BJ (cell line): ENCODE results near the gene CLDN19. TPM values are rescaled to one million over a fixed set of nuclear protein-coding genes. Genes with fewer than 3 reads are reported as not detected.

ENCODE experiments used
- CTCF ChIA-PET: fragments of 350-600 bp; formaldehyde crosslinking; extraction: SDS; loops from one replicate; lab custom pipeline; 2021; ENCODE audit warnings: antibody characterized with exemption, inconsistent platforms; lab: Yijun Ruan, JAX
- POLR2A ChIA-PET: fragments of 300-600 bp; sonication (Branson Sonifier 250); formaldehyde crosslinking; extraction: SDS; loops from one replicate; lab custom pipeline; 2021; ENCODE audit warnings: antibody characterized with exemption; lab: Charles Lee
- DNase-seq: peaks from one replicate; pipeline ENCODE4 v3.0.0-alpha.2; 2011; ENCODE audit warnings: low read depth
- H3K27me3 ChIP-seq: 2 replicates; pipeline ENCODE4 v1.6.0; 2011; ENCODE audit warnings: low read length; ENCODE audit not compliant: control insufficient read depth, insufficient read depth
- H3K36me3 ChIP-seq: 2 replicates; pipeline ENCODE4 v1.5.1; 2011; ENCODE audit warnings: low read length; ENCODE audit not compliant: control insufficient read depth, insufficient read depth
- H3K4me3 ChIP-seq: 2 replicates; pipeline ENCODE4 v1.5.1; 2011; ENCODE audit warnings: low read depth, mild to moderate bottlenecking, control low read depth, low read length
- CTCF ChIP-seq: IDR thresholded peaks from 2 replicates; pipeline ENCODE4 v1.5.1; 2011; ENCODE audit warnings: low read depth, mild to moderate bottlenecking, control low read depth, inconsistent platforms, low read length, moderate library complexity; ENCODE audit not compliant: insufficient read depth
- polyA plus RNA-seq: library from polyadenylated mRNA; depleted of rRNA; stranded (reverse); fragments of >200 nt; gene quantifications from 2 replicates; pipeline ENCODE4 v1.2.3, GENCODE V29; 2011

Gene CLDN19
- polyA plus RNA-seq, 1 experiment: not detected

DNA sequence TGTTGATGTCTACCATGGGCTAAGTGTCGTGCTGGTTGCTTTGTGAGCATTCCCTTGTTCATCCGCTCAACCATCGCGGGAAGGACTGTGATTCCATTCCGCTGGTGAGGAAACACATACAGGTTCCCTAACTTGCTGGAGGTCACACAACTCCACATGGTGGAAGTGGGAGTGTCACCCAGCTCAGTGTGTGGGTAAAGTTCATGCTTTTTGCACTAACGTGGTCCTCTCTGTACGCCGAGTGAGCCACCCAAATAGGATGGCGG lies 4.0 kb upstream of the CLDN19 start:
- no peak for TF ChIP-seq CTCF
- H3K4me3 ChIP-seq: no peak overlapping the region
- DNase-seq: no peak
- H3K27me3 ChIP-seq: no peaks in the 10 kb centered on the region
- CTCF ChIA-PET: interaction anchor here (3.1 kb wide), 1 partner anchor 8 kb away, joined by 28 read pairs; no protein-coding TSS in a partner anchor
- H3K36me3 ChIP-seq: peaks cover 25% of the 10 kb centered on the region
- POLR2A ChIA-PET: no interaction called here

DNA sequence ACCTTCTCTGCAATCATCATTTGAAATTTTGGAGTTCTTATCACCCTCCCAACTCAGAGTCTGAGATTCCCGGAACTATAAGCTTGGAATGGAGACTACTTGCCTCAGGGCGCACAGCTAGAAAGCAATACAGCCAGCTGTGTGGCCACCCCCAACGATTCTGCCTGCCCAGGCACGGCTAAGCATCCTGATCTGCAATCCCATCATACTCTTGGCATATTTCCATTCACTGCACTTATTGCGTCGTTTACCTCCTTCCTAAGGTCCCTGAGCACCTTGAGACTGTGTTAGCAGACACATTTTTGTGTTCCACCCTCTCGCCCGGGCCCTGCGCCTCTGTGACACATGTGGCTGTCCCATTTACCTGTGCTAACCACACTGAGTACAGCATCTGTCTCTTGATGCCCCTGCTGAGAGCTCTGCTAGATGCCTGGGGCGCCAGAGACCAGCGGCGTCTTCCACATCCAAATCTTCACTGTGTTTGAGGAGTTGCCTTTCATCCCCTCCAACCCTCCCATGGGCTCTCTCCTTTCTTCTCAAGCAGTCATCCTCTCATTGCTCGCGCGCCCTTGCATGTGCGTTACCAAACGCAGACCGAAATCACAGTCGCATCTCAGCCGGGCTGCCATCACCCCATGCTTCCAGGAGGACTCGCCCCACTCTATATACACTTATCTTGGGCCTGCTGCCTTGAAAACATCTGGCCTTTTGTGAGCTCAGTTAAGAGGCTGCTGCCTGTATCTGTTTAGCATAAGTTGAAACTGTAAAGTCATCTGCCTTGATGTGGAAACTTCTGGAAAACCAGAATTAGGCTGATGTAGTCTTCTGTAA lies 3.5 kb upstream of the CLDN19 start:
- CTCF ChIA-PET: interaction anchor here (1.0 kb wide), 1 partner anchor 60 kb away, joined by 3 read pairs; no protein-coding TSS in a partner anchor
- peaks cover 23% of the 10 kb centered on the region for H3K36me3 ChIP-seq
- TF ChIP-seq CTCF: no peak
- no peak for DNase-seq
- H3K27me3 ChIP-seq: no peaks in the 10 kb centered on the region
- no peak overlapping the region for H3K4me3 ChIP-seq
- POLR2A ChIA-PET: no interaction called here

GRCh38 chr1:42742617-42743316 lies 2.7 kb upstream of the CLDN19 start:
- CTCF ChIA-PET: interaction anchor here (0.7 to 1.0 kb wide), 2 partner anchors 60 to 68 kb away, joined by 3 to 4 read pairs; no protein-coding TSS in a partner anchor
- TF ChIP-seq CTCF: no peak
- POLR2A ChIA-PET: no interaction called here

DNA sequence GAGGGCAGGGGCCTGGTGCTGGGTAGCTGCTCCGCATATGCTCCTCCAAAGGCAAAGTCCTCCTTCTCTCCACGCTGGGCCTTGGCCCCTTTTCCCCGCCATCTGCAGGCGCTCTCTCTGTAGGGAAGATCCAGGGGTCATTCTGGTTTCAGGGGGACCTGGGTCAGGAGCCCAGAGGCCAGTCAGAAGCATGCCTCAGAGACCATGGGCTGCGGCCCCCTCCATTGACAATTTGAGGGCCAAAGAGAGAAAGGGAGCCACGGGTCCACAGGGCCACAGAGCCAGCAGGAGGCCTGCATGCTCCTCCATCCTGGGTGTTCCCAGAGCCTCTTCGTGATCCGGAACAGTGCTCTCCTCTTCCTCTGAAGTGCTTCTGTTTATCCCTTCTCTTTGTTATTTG lies 2.1 kb upstream of the CLDN19 start:
- Histone ChIP-seq H3K36me3 (peaks cover 14% of the 10 kb centered on the region), H3K27me3 (no peaks in the 10 kb centered on the region), H3K4me3 (no peak overlapping the region)
- CTCF ChIA-PET: no interaction called here
- POLR2A ChIA-PET: no interaction called here
- TF ChIP-seq CTCF: no peak
- DNase-seq: no peak

More at GRCh38 chr1:42742617-42743316, 2.7 kb upstream of the CLDN19 start:
- no peak overlapping the region for H3K4me3 ChIP-seq
- no peaks in the 10 kb centered on the region for H3K27me3 ChIP-seq
- no peak for DNase-seq
- H3K36me3 ChIP-seq: peaks cover 18% of the 10 kb centered on the region

GRCh38 chr1:42741706-42742105 lies 1.7 kb upstream of the CLDN19 start:
- no peak overlapping the region for H3K4me3 ChIP-seq
- CTCF ChIA-PET: no interaction called here
- H3K36me3 ChIP-seq: peaks cover 9% of the 10 kb centered on the region
- no peak for DNase-seq
- no peak for TF ChIP-seq CTCF
- H3K27me3 ChIP-seq: no peaks in the 10 kb centered on the region
- POLR2A ChIA-PET: no interaction called here
